HEK293T (cell line): Measurements from ENCODE around the gene EHBP1.

Source experiments
- CTCF ChIA-PET: fragments of 350-600 bp; formaldehyde crosslinking; extraction: SDS; loops from one replicate; lab custom pipeline; 2021; ENCODE audit warnings: antibody characterized with exemption, inconsistent platforms; lab: Yijun Ruan, JAX
- POLR2A ChIA-PET: fragments of 350-600 bp; formaldehyde crosslinking; extraction: SDS; loops from one replicate; lab custom pipeline; 2020; ENCODE audit warnings: antibody characterized with exemption, inconsistent platforms; lab: Yijun Ruan, JAX
- DNase-seq: peaks from one replicate; pipeline ENCODE4 v3.0.0; 2012; ENCODE audit warnings: mixed read lengths; ENCODE audit errors: extremely low spot score
- ARNT ChIP-seq: fragments of 450-650 bp; IDR thresholded peaks from 2 replicates; pipeline ENCODE4 v1.6.1; 2017; ENCODE audit warnings: mild to moderate bottlenecking
- BHLHE40 ChIP-seq: fragments of 450-650 bp; IDR thresholded peaks from 2 replicates; pipeline ENCODE4 v1.6.1; 2016; ENCODE audit warnings: mild to moderate bottlenecking, moderate library complexity, borderline replicate concordance
- CTBP1 ChIP-seq: fragments of 450-650 bp; IDR thresholded peaks from 2 replicates; pipeline ENCODE4 v1.6.1; 2016; ENCODE audit warnings: borderline replicate concordance
- ELF4 ChIP-seq: fragments of 450-650 bp; IDR thresholded peaks from 2 replicates; pipeline ENCODE4 v1.6.1; 2017; ENCODE audit warnings: antibody characterized with exemption
- FOXA1 ChIP-seq: fragments of 450-650 bp; IDR thresholded peaks from 2 replicates; pipeline ENCODE4 v1.6.1; 2016; ENCODE audit warnings: mild to moderate bottlenecking
- FOXK2 ChIP-seq: fragments of 450-650 bp; IDR thresholded peaks from 2 replicates; pipeline ENCODE4 v1.6.1; 2016; ENCODE audit warnings: mild to moderate bottlenecking
- FOXM1 ChIP-seq: fragments of 450-650 bp; IDR thresholded peaks from 2 replicates; pipeline ENCODE4 v1.6.1; 2017; ENCODE audit warnings: mild to moderate bottlenecking, borderline replicate concordance
- HDGF ChIP-seq: fragments of 450-650 bp; IDR thresholded peaks from 2 replicates; pipeline ENCODE4 v1.6.1; 2017; ENCODE audit warnings: antibody characterized with exemption, borderline replicate concordance
- L3MBTL2 ChIP-seq: fragments of 450-650 bp; conservative IDR thresholded peaks from 2 replicates; pipeline ENCODE4 v1.6.1; 2016; ENCODE audit warnings: mild to moderate bottlenecking
- LEF1 ChIP-seq: fragments of 450-650 bp; IDR thresholded peaks from 2 replicates; pipeline ENCODE4 v1.6.1; 2017; ENCODE audit warnings: mild to moderate bottlenecking, borderline replicate concordance
- NFRKB ChIP-seq: fragments of 450-650 bp; IDR thresholded peaks from 2 replicates; pipeline ENCODE4 v1.6.1; 2016; ENCODE audit warnings: mild to moderate bottlenecking, moderate library complexity
- SP1 ChIP-seq: fragments of 450-650 bp; IDR thresholded peaks from 2 replicates; pipeline ENCODE4 v1.6.1; 2017
- SUZ12 ChIP-seq: fragments of 450-650 bp; IDR thresholded peaks from 2 replicates; pipeline ENCODE4 v1.6.1; 2016; ENCODE audit warnings: mild to moderate bottlenecking
- TARDBP ChIP-seq: fragments of 450-650 bp; IDR thresholded peaks from 2 replicates; pipeline ENCODE4 v1.6.1; 2016
- ZNF384 ChIP-seq: fragments of 450-650 bp; IDR thresholded peaks from 2 replicates; pipeline ENCODE4 v1.6.1; 2016
- TF ChIP-seq, protein P1 (sequence below): fragments of 450-650 bp; IDR thresholded peaks from 2 replicates; pipeline ENCODE4 v1.6.1; 2016

EHBP1 gene

DNA sequence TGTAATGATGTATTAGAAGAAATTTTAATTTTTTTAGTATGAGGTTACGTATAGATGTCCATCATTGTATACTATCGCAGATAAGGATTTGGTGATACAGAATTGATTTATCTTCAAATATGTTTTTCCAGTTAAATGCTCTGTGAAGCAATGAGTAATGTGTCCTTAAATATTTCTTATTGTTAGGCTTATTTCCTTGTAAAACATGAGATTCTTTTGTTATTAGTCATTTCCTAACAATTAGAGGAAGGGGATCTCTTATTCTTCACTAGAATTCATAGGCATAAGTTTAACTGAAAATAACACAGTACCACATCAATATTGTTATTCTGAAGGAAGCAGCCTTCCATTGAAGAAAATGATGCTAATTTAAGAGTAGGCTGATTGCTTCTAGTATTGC lies 329.7 kb downstream of the EHBP1 start:
- CTCF ChIA-PET, result no interaction called here
- no peak for DNase-seq
- no peak for TF ChIP-seq ZNF384
- no peak for TF ChIP-seq L3MBTL2
- TF ChIP-seq ARNT, result no peak
- TF ChIP-seq SP1, result no peak
- no peak for TF ChIP-seq BHLHE40
- TF ChIP-seq, protein P1, sequence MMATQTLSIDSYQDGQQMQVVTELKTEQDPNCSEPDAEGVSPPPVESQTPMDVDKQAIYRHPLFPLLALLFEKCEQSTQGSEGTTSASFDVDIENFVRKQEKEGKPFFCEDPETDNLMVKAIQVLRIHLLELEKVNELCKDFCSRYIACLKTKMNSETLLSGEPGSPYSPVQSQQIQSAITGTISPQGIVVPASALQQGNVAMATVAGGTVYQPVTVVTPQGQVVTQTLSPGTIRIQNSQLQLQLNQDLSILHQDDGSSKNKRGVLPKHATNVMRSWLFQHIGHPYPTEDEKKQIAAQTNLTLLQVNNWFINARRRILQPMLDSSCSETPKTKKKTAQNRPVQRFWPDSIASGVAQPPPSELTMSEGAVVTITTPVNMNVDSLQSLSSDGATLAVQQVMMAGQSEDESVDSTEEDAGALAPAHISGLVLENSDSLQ, result no peak
- no peak for TF ChIP-seq ELF4
- TF ChIP-seq FOXK2, result no peak
- no peak for TF ChIP-seq FOXA1
- no peak for TF ChIP-seq TARDBP
- TF ChIP-seq NFRKB, result no peak
- no peak for TF ChIP-seq FOXM1
- no peak for TF ChIP-seq HDGF
- TF ChIP-seq CTBP1, result no peak
- TF ChIP-seq LEF1, result no peak
- no peak for TF ChIP-seq SUZ12
- POLR2A ChIA-PET, result no interaction called here

DNA sequence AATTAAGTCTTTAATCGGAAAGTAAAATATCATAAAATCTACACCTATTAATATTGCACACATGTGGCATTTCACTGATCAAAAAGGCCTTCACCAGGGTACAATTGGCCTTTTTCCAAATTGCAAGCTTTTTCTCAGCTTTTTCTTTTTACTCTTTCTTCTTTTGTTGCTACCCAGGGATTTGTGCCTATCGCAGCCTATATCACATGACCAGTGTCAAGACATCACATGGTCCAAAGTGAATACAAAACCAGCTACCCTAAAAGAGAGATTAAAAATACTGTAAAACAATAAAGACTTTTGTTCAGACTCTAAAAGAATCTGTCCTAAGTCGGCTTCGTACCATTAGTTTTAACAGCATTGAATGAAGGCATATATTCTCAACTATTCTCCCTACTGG lies 330.1 kb downstream of the EHBP1 start:
- DNase-seq, result no peak
- POLR2A ChIA-PET, result no interaction called here

DNA sequence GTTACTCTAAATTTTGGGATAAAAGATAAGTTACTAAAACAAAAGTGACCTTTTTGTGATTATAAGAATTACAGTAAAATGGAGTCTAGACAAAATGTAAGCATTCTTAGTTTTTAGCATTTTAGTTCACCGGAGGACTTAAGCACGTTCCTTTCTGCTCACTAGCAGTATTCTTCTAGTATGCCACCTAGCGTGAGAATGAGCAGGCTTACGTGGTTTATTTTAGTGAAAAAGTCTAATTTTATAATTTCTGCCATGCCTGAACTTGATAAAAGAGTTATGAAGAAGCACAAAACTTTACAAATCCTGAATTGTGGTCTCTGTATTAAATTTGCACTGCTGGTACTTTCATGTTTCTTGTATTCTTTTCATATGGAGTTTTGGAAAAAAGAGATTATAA lies 332.5 kb downstream of the EHBP1 start:
- POLR2A ChIA-PET, result no interaction called here
- CTCF ChIA-PET, result no interaction called here
- DNase-seq, result no peak
- TF ChIP-seq HDGF (no peak), SP1 (no peak), FOXA1 (no peak), CTBP1 (no peak), FOXK2 (no peak), ZNF384 (no peak), LEF1 (no peak), ELF4 (no peak)

More for the DNA sequence above, 330.1 kb downstream of the EHBP1 start:
- TF ChIP-seq NFRKB (no peak), LEF1 (no peak), ZNF384 (no peak), L3MBTL2 (no peak)
- CTCF ChIA-PET, result no interaction called here

DNA sequence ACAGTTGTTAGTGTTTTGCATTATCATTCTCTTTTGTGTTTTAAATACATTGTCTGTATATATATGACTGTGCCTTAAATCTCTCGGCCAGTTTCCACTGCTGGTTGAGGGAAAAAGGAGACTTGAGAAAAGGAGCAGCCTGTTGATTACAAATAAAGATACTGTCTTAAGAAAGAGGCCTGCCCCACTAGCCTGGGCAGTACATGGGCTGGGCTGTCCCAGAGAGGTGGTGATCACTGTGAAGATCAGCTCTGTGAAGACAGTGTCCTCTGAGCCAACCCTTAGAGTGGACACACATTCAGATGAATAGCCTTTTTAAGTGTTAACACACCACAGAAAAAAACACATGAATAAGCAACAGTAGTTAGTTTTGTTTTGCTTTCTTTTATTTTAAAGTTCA lies 335.1 kb downstream of the EHBP1 start:
- CTCF ChIA-PET, result no interaction called here
- POLR2A ChIA-PET, result no interaction called here
- no peak for DNase-seq
- TF ChIP-seq ZNF384 (no peak), FOXM1 (no peak), SUZ12 (no peak), TARDBP (no peak), FOXA1 (no peak)
- TF ChIP-seq, protein P1, result no peak

DNA sequence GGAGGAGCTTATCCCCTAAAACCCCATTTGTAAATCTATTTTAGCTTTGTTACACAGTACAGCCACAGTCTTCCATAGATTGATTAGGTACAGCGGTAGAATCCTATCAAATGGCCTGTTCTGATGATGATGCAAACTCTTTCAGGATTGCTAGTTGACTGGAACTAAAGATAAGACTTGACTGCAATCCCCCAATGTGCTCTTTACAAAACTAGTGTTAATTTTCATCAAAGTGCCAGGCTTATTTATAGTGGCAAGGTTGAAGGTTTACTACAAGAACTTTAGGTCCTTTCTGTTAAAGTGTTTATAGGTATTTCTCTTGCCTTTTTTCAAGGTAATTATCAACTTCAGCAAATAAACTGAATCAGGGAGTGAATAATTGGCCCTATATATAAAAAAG lies 336.1 kb downstream of the EHBP1 start:
- CTCF ChIA-PET, result no interaction called here
- no peak for DNase-seq
- POLR2A ChIA-PET, result interaction anchor here (1.0 kb wide), 1 partner anchor 9 kb away, joined by 3 read pairs; the partner anchor contains the start of gene OTX1
- TF ChIP-seq SP1 (no peak), BHLHE40 (no peak), FOXA1 (no peak), ELF4 (no peak), NFRKB (no peak)

DNA sequence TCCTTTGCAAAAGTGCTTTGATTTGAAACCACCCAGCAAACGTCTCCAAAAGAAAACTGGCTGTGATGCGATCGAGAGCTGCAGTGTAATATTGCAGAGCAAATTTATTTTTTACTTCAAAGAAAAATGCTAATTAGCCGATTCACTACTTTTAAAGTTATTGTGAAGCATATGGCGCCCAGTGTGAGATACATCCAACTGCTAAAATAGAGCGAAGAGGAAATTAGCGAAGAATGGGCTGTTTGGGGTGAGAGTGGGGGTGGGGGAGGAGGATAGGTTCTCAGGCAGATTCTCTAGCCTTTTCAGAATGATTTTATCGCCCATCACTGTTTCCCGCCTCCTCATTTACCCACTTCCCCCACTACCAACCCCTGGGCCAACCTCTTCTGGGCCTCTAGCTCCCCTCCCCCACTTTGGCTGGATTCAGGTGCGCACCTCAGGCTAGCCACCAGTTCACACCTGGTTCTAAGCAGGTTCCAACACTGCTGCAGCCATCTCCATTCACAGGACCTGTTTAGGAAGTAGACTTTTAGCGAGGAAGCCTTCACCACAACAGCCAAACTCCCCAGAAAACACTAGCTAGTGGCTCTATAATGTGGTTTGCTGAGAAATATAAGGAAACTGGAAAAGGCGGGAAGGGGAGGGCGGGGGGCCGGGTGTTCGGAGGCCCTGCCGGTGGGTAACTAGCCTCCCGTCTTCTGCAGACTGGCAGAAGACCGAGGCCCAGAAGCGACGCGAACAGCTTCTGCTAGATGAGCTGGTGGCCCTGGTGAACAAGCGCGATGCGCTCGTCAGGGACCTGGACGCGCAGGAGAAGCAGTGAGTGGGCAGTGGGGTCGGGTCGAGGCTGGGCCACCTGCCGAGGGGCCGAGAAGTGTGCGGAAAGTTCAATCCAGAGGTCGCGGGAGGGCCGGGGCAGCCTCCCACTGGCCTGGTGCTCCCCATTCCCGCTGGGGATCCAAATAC lies 339.1 kb downstream of the EHBP1 start:
- POLR2A ChIA-PET, result no interaction called here
- DNase-seq, result no peak
- CTCF ChIA-PET, result no interaction called here
- TF ChIP-seq LEF1 (no peak), FOXA1 (no peak), FOXM1 (no peak), NFRKB (no peak), ZNF384 (no peak), L3MBTL2 (no peak), SUZ12 (no peak), CTBP1 (no peak), FOXK2 (no peak)
- TF ChIP-seq, protein P1, result no peak

DNA sequence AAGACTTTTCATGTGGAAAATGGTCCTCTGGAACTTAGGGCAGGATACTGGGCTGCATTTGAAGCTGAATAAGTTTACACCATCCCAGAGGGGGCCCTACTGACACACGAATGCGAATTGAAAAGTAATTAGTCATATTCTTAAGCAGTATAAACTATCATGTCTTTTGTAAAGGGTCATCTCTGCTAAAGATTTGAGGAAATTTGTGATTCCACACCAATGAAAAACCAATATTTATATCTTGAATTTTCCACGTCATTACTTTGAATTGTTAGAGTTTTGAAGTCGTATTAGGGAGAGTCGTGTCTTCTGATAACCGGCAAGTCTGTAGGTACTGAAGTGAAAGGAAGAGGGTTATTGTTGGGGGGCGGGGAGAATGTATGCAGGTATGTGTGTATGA lies 341.0 kb downstream of the EHBP1 start:
- CTCF ChIA-PET, result interaction anchor here (0.7 kb wide), 1 partner anchor 52 kb away, joined by 4 read pairs; no protein-coding TSS in a partner anchor

More for the DNA sequence above, 341.0 kb downstream of the EHBP1 start:
- TF ChIP-seq FOXM1, result no peak
- TF ChIP-seq, protein P1, result no peak
- DNase-seq, result no peak
- POLR2A ChIA-PET, result no interaction called here
